ENCODE data around the gene TMEM132A. TPM values are rescaled to one million over a fixed set of nuclear protein-coding genes. Genes with fewer than 3 reads are reported as not detected.

The TMEM132A gene
- total and polyA plus RNA-seq, 2 of the 13 experiments (the other 11 are each of a cell fraction or from before 2014, with no cell fraction given): 11.1 to 32.9 TPM

DNA sequence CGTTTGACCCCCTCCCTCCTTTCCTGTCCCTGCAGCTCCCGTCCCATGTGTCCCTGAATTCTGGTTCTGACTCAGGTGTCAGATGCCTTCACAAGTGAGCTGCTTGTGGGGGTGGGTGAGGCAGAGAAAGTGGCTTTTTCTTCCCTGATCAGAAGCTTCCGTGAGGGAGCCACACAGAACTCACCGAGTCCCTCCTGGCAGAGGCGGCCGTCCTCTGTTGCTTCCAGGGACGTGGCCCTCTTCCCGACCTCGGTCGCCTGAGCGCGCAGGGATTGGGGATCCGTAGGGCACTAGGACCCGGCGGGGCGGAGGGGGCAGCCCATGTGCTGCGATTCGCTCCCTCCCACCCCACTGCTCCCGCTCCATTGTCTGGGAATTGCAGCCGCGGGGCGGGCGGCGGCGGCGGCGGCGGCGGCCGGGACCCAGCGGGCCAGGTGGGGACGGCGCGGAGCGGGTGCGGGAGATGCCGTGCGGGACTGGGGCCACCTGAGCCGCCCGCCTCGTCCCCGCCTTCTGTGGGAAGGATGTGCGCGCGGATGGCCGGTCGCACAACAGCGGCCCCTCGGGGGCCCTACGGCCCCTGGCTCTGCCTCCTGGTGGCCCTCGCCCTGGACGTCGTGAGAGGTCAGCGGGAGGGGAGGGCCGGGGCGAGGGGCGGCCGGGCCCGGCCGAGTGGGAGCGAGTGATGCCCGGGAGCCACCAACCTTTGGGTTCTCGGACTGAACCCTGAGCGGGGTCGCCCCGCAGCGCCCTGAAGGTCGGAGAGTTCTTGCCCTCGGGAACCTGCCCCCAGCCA, at the start of gene TMEM132A (continued):
- TF ChIP-seq, protein P1, sequence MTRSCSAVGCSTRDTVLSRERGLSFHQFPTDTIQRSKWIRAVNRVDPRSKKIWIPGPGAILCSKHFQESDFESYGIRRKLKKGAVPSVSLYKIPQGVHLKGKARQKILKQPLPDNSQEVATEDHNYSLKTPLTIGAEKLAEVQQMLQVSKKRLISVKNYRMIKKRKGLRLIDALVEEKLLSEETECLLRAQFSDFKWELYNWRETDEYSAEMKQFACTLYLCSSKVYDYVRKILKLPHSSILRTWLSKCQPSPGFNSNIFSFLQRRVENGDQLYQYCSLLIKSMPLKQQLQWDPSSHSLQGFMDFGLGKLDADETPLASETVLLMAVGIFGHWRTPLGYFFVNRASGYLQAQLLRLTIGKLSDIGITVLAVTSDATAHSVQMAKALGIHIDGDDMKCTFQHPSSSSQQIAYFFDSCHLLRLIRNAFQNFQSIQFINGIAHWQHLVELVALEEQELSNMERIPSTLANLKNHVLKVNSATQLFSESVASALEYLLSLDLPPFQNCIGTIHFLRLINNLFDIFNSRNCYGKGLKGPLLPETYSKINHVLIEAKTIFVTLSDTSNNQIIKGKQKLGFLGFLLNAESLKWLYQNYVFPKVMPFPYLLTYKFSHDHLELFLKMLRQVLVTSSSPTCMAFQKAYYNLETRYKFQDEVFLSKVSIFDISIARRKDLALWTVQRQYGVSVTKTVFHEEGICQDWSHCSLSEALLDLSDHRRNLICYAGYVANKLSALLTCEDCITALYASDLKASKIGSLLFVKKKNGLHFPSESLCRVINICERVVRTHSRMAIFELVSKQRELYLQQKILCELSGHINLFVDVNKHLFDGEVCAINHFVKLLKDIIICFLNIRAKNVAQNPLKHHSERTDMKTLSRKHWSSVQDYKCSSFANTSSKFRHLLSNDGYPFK (CRISPR knock-in tag; IDR thresholded peaks at IDR 0.05; ENCODE audit: borderline replicate concordance): no peak
- no peak for TF ChIP-seq ZNF468 (CRISPR knock-in tag; IDR thresholded peaks at IDR 0.05)
- peak; percentile 33 for TF ChIP-seq SP2 (CRISPR knock-in tag; IDR thresholded peaks at IDR 0.05)
- TF ChIP-seq, protein P2, sequence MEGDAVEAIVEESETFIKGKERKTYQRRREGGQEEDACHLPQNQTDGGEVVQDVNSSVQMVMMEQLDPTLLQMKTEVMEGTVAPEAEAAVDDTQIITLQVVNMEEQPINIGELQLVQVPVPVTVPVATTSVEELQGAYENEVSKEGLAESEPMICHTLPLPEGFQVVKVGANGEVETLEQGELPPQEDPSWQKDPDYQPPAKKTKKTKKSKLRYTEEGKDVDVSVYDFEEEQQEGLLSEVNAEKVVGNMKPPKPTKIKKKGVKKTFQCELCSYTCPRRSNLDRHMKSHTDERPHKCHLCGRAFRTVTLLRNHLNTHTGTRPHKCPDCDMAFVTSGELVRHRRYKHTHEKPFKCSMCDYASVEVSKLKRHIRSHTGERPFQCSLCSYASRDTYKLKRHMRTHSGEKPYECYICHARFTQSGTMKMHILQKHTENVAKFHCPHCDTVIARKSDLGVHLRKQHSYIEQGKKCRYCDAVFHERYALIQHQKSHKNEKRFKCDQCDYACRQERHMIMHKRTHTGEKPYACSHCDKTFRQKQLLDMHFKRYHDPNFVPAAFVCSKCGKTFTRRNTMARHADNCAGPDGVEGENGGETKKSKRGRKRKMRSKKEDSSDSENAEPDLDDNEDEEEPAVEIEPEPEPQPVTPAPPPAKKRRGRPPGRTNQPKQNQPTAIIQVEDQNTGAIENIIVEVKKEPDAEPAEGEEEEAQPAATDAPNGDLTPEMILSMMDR (CRISPR knock-in tag; IDR thresholded peaks at IDR 0.05): no peak
- no peak for TF ChIP-seq MYNN (CRISPR knock-in tag; IDR thresholded peaks at IDR 0.05; ENCODE audit: low read depth)
- peak; percentile 56; the same call in 1 of the 2 replicates for TF ChIP-seq TBX2 (CRISPR knock-in tag; IDR thresholded peaks at IDR 0.05; ENCODE audit: borderline replicate concordance)
- TF ChIP-seq ARID2 (CRISPR knock-in tag; IDR thresholded peaks at IDR 0.05; ENCODE audit: borderline replicate concordance): no peak
- TF ChIP-seq HMG20B (CRISPR knock-in tag; conservative IDR thresholded peaks at IDR 0.05): no peak
- TF ChIP-seq ZFP1 (CRISPR knock-in tag; IDR thresholded peaks at IDR 0.05): no peak
- TF ChIP-seq, protein P3, sequence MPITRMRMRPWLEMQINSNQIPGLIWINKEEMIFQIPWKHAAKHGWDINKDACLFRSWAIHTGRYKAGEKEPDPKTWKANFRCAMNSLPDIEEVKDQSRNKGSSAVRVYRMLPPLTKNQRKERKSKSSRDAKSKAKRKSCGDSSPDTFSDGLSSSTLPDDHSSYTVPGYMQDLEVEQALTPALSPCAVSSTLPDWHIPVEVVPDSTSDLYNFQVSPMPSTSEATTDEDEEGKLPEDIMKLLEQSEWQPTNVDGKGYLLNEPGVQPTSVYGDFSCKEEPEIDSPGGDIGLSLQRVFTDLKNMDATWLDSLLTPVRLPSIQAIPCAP (CRISPR knock-in tag; IDR thresholded peaks at IDR 0.05; ENCODE audit: low read depth): no peak
- TF ChIP-seq ZNF878 (CRISPR knock-in tag; IDR thresholded peaks at IDR 0.05): no peak
- no peak for TF ChIP-seq ARNT (IDR thresholded peaks at IDR 0.05)
- TF ChIP-seq, protein P4, sequence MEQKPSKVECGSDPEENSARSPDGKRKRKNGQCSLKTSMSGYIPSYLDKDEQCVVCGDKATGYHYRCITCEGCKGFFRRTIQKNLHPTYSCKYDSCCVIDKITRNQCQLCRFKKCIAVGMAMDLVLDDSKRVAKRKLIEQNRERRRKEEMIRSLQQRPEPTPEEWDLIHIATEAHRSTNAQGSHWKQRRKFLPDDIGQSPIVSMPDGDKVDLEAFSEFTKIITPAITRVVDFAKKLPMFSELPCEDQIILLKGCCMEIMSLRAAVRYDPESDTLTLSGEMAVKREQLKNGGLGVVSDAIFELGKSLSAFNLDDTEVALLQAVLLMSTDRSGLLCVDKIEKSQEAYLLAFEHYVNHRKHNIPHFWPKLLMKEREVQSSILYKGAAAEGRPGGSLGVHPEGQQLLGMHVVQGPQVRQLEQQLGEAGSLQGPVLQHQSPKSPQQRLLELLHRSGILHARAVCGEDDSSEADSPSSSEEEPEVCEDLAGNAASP (CRISPR knock-in tag; IDR thresholded peaks at IDR 0.05; ENCODE audit: borderline replicate concordance): peak; percentile 72
- no peak for TF ChIP-seq ZNF180 (CRISPR knock-in tag; IDR thresholded peaks at IDR 0.05; ENCODE audit: borderline replicate concordance, low read depth)
- TF ChIP-seq TAF15 (IDR thresholded peaks at IDR 0.05; ENCODE audit: low read depth, low read length, poor library complexity, severe bottlenecking): no peak
- peak; percentile 71; the same call in 1 of the 2 replicates for TF ChIP-seq KDM3A (CRISPR knock-in tag; IDR thresholded peaks at IDR 0.05; ENCODE audit: low read depth)
- no peak for TF ChIP-seq MIER3 (CRISPR knock-in tag; IDR thresholded peaks at IDR 0.05; ENCODE audit: borderline replicate concordance)
- TF ChIP-seq SOX13 (IDR thresholded peaks at IDR 0.05): no peak
- TF ChIP-seq SOX13 (CRISPR knock-in tag; conservative IDR thresholded peaks at IDR 0.05 in 1 of 2, IDR thresholded peaks at IDR 0.05 in 1 of 2): peak in 1 of 2 experiments; percentile 73; a peak in 2 of 4 replicates
- TF ChIP-seq, protein P5, sequence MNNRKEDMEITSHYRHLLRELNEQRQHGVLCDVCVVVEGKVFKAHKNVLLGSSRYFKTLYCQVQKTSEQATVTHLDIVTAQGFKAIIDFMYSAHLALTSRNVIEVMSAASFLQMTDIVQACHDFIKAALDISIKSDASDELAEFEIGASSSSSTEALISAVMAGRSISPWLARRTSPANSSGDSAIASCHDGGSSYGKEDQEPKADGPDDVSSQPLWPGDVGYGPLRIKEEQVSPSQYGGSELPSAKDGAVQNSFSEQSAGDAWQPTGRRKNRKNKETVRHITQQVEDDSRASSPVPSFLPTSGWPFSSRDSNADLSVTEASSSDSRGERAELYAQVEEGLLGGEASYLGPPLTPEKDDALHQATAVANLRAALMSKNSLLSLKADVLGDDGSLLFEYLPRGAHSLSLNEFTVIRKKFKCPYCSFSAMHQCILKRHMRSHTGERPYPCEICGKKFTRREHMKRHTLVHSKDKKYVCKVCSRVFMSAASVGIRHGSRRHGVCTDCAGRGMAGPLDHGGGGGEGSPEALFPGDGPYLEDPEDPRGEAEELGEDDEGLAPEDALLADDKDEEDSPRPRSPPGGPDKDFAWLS (CRISPR knock-in tag; IDR thresholded peaks at IDR 0.05; ENCODE audit: borderline replicate concordance): no peak
- TF ChIP-seq ZC3H13 (CRISPR knock-in tag; IDR thresholded peaks at IDR 0.05): no peak
